IMR-90 (cell line): ENCODE data around the gene TECTA. TPM values are rescaled to one million over a fixed set of nuclear protein-coding genes. Genes with fewer than 3 reads are reported as not detected.

Experiments used
- ATAC-seq: fragments of 200-7000 bp; cut with Tn5 transposase; 2 replicates; pipeline ENCODE4 v1.9.1; 2020; ENCODE audit warnings: low read depth, mild to moderate bottlenecking, moderate library complexity
- BruUV-seq: library from RNA; stranded (reverse); fragments of 400-500 nt; replicated peaks from 2 replicates; lab custom pipeline; 2021; lab: Mats Ljungman, UMichigan
- CTCF ChIA-PET: fragments of 300-600 bp; formaldehyde crosslinking; extraction: SDS; loops from one replicate; lab custom pipeline; 2021; ENCODE audit warnings: antibody characterized with exemption; lab: Yijun Ruan, JAX
- POLR2A ChIA-PET: fragments of 300-600 bp; sonication (Branson Sonifier 250); formaldehyde crosslinking; loops from one replicate; lab custom pipeline; 2022; ENCODE audit warnings: antibody characterized with exemption; ENCODE audit not compliant: unreplicated experiment; lab: Charles Lee
- DNase-seq: peaks from one replicate; pipeline ENCODE4 v3.0.0; 2013
- H2AFZ ChIP-seq: replicated peaks from 2 replicates; pipeline ENCODE3; 2013; ENCODE audit warnings: low read length, mild to moderate bottlenecking; ENCODE audit not compliant: poor library complexity
- H2AK5ac ChIP-seq: 2 replicates; pipeline ENCODE4 v1.6.1; 2013; ENCODE audit warnings: low read depth, low read length, inconsistent platforms
- H2AK9ac ChIP-seq: replicated peaks from 2 replicates; pipeline ENCODE3; 2013; ENCODE audit warnings: mild to moderate bottlenecking, low read depth, low read length, moderate library complexity; ENCODE audit not compliant: poor library complexity
- H2BK120ac ChIP-seq: 2 replicates; pipeline ENCODE4 v1.6.1; 2013; ENCODE audit warnings: low read depth, low read length, inconsistent platforms
- H2BK15ac ChIP-seq: 3 replicates; pipeline ENCODE4 v1.6.1; 2013; ENCODE audit warnings: low read depth, low read length, inconsistent platforms
- H2BK20ac ChIP-seq: 2 replicates; pipeline ENCODE4 v1.6.1; 2013; ENCODE audit warnings: low read depth, mild to moderate bottlenecking, inconsistent platforms, low read length, moderate library complexity
- H2BK5ac ChIP-seq: 2 replicates; pipeline ENCODE4 v1.6.1; 2013; ENCODE audit warnings: mild to moderate bottlenecking, low read depth, low read length, inconsistent platforms; ENCODE audit not compliant: poor library complexity, severe bottlenecking
- H3K14ac ChIP-seq: replicated peaks from 2 replicates; pipeline ENCODE4 v1.6.1; 2013; ENCODE audit warnings: low read depth, low read length, inconsistent platforms
- H3K18ac ChIP-seq: 2 replicates; pipeline ENCODE4 v1.6.1; 2013; ENCODE audit warnings: low read depth, low read length, control low read depth
- H3K23ac ChIP-seq: 2 replicates; pipeline ENCODE4 v1.6.1; 2013; ENCODE audit warnings: low read depth, low read length, inconsistent platforms
- H3K27ac ChIP-seq: 2 replicates; pipeline ENCODE4 v1.5.1; 2013; ENCODE audit warnings: mild to moderate bottlenecking, control low read depth, low read length; ENCODE audit not compliant: insufficient read depth
- H3K27me3 ChIP-seq: 2 replicates; pipeline ENCODE4 v1.6.1; 2013; ENCODE audit warnings: low read length; ENCODE audit not compliant: control insufficient read depth, insufficient read depth
- H3K36me3 ChIP-seq: 2 replicates; pipeline ENCODE4 v1.6.1; 2013; ENCODE audit warnings: low read length, mixed read lengths; ENCODE audit not compliant: control insufficient read depth, insufficient read depth
- H3K4ac ChIP-seq: 2 replicates; pipeline ENCODE4 v1.6.1; 2013; ENCODE audit warnings: low read depth, low read length, inconsistent platforms
- H3K4me1 ChIP-seq: 2 replicates; pipeline ENCODE4 v1.6.1; 2013; ENCODE audit warnings: low read length, mixed read lengths; ENCODE audit not compliant: control insufficient read depth, insufficient read depth
- H3K4me2 ChIP-seq: 2 replicates; pipeline ENCODE4 v1.6.1; 2013; ENCODE audit warnings: low read depth, mild to moderate bottlenecking, control low read depth, low read length, moderate library complexity
- H3K4me3 ChIP-seq: 2 replicates; pipeline ENCODE4 v1.5.1; 2013; ENCODE audit warnings: low read depth, mild to moderate bottlenecking, control low read depth, low read length, moderate library complexity; ENCODE audit not compliant: insufficient read depth
- H3K56ac ChIP-seq: 2 replicates; pipeline ENCODE4 v1.6.1; 2013; ENCODE audit warnings: low read length, inconsistent platforms; ENCODE audit not compliant: insufficient read depth; ENCODE audit errors: extremely low read depth
- H3K79me1 ChIP-seq, 2 experiments: 2 replicates each; pipeline ENCODE4 v1.6.1; 2013; ENCODE audit warnings: low read length in 2 of 2, inconsistent platforms in 1 of 2, low read depth in 1 of 2
- H3K9ac ChIP-seq: 2 replicates; pipeline ENCODE4 v1.6.1; 2013; ENCODE audit warnings: low read depth, low read length, control low read depth
- H3K9me1 ChIP-seq: 2 replicates; pipeline ENCODE4 v1.6.1; 2013; ENCODE audit warnings: low read length, inconsistent platforms; ENCODE audit not compliant: insufficient read depth
- H3K9me3 ChIP-seq: 2 replicates; pipeline ENCODE4 v1.6.1; 2013; ENCODE audit warnings: low read length; ENCODE audit not compliant: control insufficient read depth, insufficient read depth
- H4K20me1 ChIP-seq: 2 replicates; pipeline ENCODE4 v1.6.1; 2013; ENCODE audit warnings: low read length, inconsistent platforms; ENCODE audit not compliant: insufficient read depth
- H4K5ac ChIP-seq: 2 replicates; pipeline ENCODE4 v1.6.1; 2013; ENCODE audit warnings: mild to moderate bottlenecking, low read depth, low read length, control low read depth
- H4K8ac ChIP-seq, 2 experiments: 2 replicates each; pipeline ENCODE4 v1.6.1; 2013; ENCODE audit warnings: low read depth in 2 of 2, low read length in 2 of 2, control low read depth in 1 of 2, inconsistent platforms in 1 of 2
- H4K91ac ChIP-seq: 2 replicates; pipeline ENCODE4 v1.6.1; 2013; ENCODE audit warnings: low read depth, low read length, inconsistent platforms; ENCODE audit not compliant: insufficient read depth
- BHLHE40 ChIP-seq: fragments of 150-350 bp; IDR thresholded peaks from 2 replicates; pipeline ENCODE4 v1.6.1; 2016; ENCODE audit warnings: mild to moderate bottlenecking, low read depth, low read length
- CHD1 ChIP-seq: IDR thresholded peaks from 2 replicates; pipeline ENCODE4 v1.6.1; 2012; ENCODE audit warnings: low read depth, low read length, improper control_type of control experiment
- FOS ChIP-seq: fragments of 150-350 bp; IDR thresholded peaks from 2 replicates; pipeline ENCODE4 v1.6.1; 2016; ENCODE audit warnings: low read depth, low read length
- MAFK ChIP-seq: IDR thresholded peaks from 2 replicates; pipeline ENCODE4 v1.6.1; 2012; ENCODE audit warnings: low read depth, low read length, improper control_type of control experiment
- MAZ ChIP-seq: IDR thresholded peaks from 2 replicates; pipeline ENCODE4 v1.6.1; 2012; ENCODE audit warnings: low read depth, mild to moderate bottlenecking, low read length, improper control_type of control experiment, moderate library complexity, borderline replicate concordance
- MXI1 ChIP-seq: IDR thresholded peaks from 2 replicates; pipeline ENCODE4 v1.6.1; 2012; ENCODE audit warnings: low read depth, mild to moderate bottlenecking, low read length, moderate library complexity, borderline replicate concordance
- POLR2A ChIP-seq: IDR thresholded peaks from 2 replicates; pipeline ENCODE4 v1.6.1; 2012; ENCODE audit warnings: mild to moderate bottlenecking, low read depth, low read length
- RAD21 ChIP-seq: IDR thresholded peaks from 2 replicates; pipeline ENCODE4 v1.6.1; 2012; ENCODE audit warnings: low read length, improper control_type of control experiment
- RCOR1 ChIP-seq: IDR thresholded peaks from 2 replicates; pipeline ENCODE4 v1.6.1; 2012; ENCODE audit warnings: mild to moderate bottlenecking, low read length, improper control_type of control experiment; ENCODE audit not compliant: insufficient replicate concordance
- RFX5 ChIP-seq: IDR thresholded peaks from 2 replicates; pipeline ENCODE4 v1.8.0; 2012; ENCODE audit warnings: low read depth, mild to moderate bottlenecking, low read length, moderate library complexity
- SMC3 ChIP-seq: fragments of 150-350 bp; IDR thresholded peaks from 2 replicates; pipeline ENCODE4 v1.6.1; 2016; ENCODE audit warnings: low read depth, mild to moderate bottlenecking, antibody characterized with exemption, low read length, moderate library complexity
- WGBS, 2 experiments: methylation state at CpG; one replicate each; pipeline versions ENCODE4 v1.1.5 to v1.1.7; 2013; ENCODE audit warnings: missing lambda C conversion rate in 2 of 2; ENCODE audit not compliant: insufficient read length in 1 of 2; ENCODE audit errors: extremely low coverage in 2 of 2; 5-methylcytosine and 5-hydroxymethylcytosine counted together
- dilution Hi-C: fragments of 300-500 bp; cut with HindIII; formaldehyde crosslinking; loops from one replicate; pipeline ENCODE4 v1.14.3; 2018; ENCODE audit warnings: low sequenced_read_pairs; ENCODE audit not compliant: unreplicated experiment
- in situ Hi-C: fragments of 300-500 bp; cut with MboI; formaldehyde crosslinking; loops from 3 replicates; pipeline ENCODE4 v1.14.3; 2019; ENCODE audit warnings: low sequenced_read_pairs, inconsistent platforms, mixed read lengths
- intact Hi-C: fragments of 100-400 bp; cut with micrococcal nuclease; formaldehyde crosslinking; loops from 2 replicates; pipeline ENCODE4 v1.10.0; 2022
- polyA plus RNA-seq, 3 experiments: library from polyadenylated mRNA; depleted of rRNA; stranded (reverse); fragments of >200 nt; gene quantifications; 2 replicates each; pipeline ENCODE4 v1.2.3, GENCODE V29; 2012; ENCODE audit warnings: low replicate concordance in 1 of 3
- total RNA-seq: library from RNA; depleted of rRNA; stranded (reverse); fragments of >200 nt; gene quantifications from 2 replicates; pipeline ENCODE4 v1.2.3, GENCODE V29; 2012
- TF ChIP-seq, protein P1 (sequence below): fragments of 150-350 bp; IDR thresholded peaks from 2 replicates; pipeline ENCODE4 v1.6.1; 2017; ENCODE audit warnings: mild to moderate bottlenecking, antibody characterized with exemption, low read length, low read depth

The TECTA gene
- total and polyA plus RNA-seq, 2 of the 4 experiments (the other 2 are of a cell fraction) = 0.17 to 0.18 TPM

DNA sequence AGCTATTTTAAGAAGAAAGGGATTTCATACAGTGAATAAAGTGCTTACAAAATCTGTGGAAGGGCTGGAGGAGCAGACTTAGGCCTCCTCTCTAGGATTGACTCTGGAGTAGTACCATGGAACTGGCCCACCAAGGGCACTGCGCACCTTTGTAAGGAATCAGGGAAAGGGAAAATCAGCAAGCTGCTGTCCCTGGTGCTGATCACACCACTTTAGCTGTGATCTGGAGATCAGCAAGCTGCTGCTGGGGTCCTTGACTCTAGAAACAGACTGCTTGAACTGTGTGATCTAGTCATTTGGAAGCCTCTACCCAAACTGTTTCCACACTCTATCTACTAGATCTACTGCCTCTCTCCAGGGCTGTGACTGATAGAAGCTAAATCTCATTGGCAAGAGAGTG, 18.4 kb upstream of the TECTA start:
- Histone ChIP-seq H4K91ac (no peak overlapping the region), H3K23ac (no peak overlapping the region), H2BK20ac (no peak overlapping the region), H3K9me3 (no peaks in the 10 kb centered on the region), H3K27ac (no peak overlapping the region), H2AK9ac (no peak overlapping the region), H3K4me1 (no peaks in the 10 kb centered on the region), H2BK5ac (no peak overlapping the region), H3K9ac (no peak overlapping the region), H3K4me2 (no peak overlapping the region), H2AFZ (no peak overlapping the region), H3K4ac (no peak overlapping the region), H3K4me3 (no peak overlapping the region), H4K5ac (no peak overlapping the region), H3K9me1 (peaks cover 4% of the 10 kb centered on the region), H3K36me3 (peaks cover 9% of the 10 kb centered on the region), H4K8ac (no peak overlapping the region), H4K20me1 (peaks cover 5% of the 10 kb centered on the region; the same call in 1 of the 2 replicates), H3K27me3 (no peaks in the 10 kb centered on the region), H3K79me1 (no peaks in the 10 kb centered on the region), H3K56ac (no peak overlapping the region), H3K14ac (no peak overlapping the region), H2AK5ac (no peak overlapping the region), H2BK120ac (no peak overlapping the region), H3K18ac (no peak overlapping the region), H2BK15ac (no peak overlapping the region)
- POLR2A ChIA-PET = no interaction called here
- DNase-seq = peak; percentile 16
- in situ Hi-C loops = no loop called here
- BruUV-seq = no TSS peak
- intact Hi-C loops = no loop called here
- dilution Hi-C loops = no loop called here
- CTCF ChIA-PET = interaction anchor here (0.6 kb wide), 1 partner anchor 10 kb away, joined by 3 read pairs; no protein-coding TSS in a partner anchor
- no peak for ATAC-seq
- TF ChIP-seq RCOR1 (no peak), MXI1 (no peak), SMC3 (no peak), POLR2A (no peak), BHLHE40 (no peak), MAFK (no peak), CHD1 (no peak), RAD21 (no peak), RFX5 (no peak), FOS (no peak), MAZ (no peak)
- TF ChIP-seq, protein P1, sequence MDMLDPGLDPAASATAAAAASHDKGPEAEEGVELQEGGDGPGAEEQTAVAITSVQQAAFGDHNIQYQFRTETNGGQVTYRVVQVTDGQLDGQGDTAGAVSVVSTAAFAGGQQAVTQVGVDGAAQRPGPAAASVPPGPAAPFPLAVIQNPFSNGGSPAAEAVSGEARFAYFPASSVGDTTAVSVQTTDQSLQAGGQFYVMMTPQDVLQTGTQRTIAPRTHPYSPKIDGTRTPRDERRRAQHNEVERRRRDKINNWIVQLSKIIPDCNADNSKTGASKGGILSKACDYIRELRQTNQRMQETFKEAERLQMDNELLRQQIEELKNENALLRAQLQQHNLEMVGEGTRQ = no peak
- WGBS, 2 experiments = no CpG with 5 or more reads among the region's 1 CpG
